ENCODE results near the gene EIF1AX. TPM values are rescaled to one million over a fixed set of nuclear protein-coding genes. Genes with fewer than 3 reads are reported as not detected.

The EIF1AX gene
- total RNA-seq, 1 donor: 29.0 TPM

DNA sequence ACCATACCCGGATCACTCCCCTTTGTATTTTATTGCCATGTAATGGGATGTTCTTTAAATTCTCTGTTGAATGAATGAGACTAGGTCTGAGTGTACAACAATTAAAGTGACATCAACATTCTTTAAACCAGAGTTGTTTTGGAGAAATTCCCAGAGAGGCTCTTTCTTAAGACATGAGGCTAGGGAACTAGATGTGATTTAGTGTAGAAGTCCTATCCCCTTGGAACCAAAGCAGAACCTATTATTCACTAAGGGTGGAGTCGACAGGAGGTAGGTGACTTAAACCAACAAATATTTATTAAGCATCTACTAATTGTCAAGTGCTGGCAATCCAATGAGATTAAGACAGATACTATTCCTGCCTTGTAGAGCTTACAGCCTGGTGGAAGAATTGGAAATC, 1.7 kb downstream of the EIF1AX start:
- peaks cover 31% of the 10 kb centered on the region for H4K20me1 ChIP-seq (ENCODE audit: insufficient read depth, low read length)
- peak overlapping the region; percentile 86 for H3K27ac ChIP-seq (ENCODE audit: low read depth, low read length)
- peaks cover 32% of the 10 kb centered on the region for H3K36me3 ChIP-seq (ENCODE audit: insufficient read depth, low read length)
- H3K4me2 ChIP-seq (ENCODE audit: insufficient read depth, low read length): peak overlapping the region; percentile 87
- no peak for TF ChIP-seq CTCF (IDR thresholded peaks at IDR 0.05; ENCODE audit: extremely low read depth, low read depth, low read length)
- H3K4me3 ChIP-seq (ENCODE audit: insufficient read depth, low read length): peak overlapping the region; percentile 93
- peaks cover 52% of the 10 kb centered on the region for H3K79me2 ChIP-seq (ENCODE audit: insufficient read depth, low read length)
- no peak overlapping the region for H2AFZ ChIP-seq (ENCODE audit: low read length)
- H3K9me3 ChIP-seq (ENCODE audit: low read depth, low read length): no peaks in the 10 kb centered on the region
- DNase-seq (ENCODE audit: insufficient read length, low spot score, missing footprints): peak; percentile 11
- no peaks in the 10 kb centered on the region for H3K27me3 ChIP-seq (ENCODE audit: insufficient read depth, low read length)
- peaks cover 14% of the 10 kb centered on the region for H3K4me1 ChIP-seq (ENCODE audit: insufficient read depth, low read length)

GRCh38 chrX:20135944-20136343, 5.7 kb downstream of the EIF1AX start:
- Histone ChIP-seq H2AFZ (ENCODE audit: low read length) (no peak overlapping the region), H3K4me3 (ENCODE audit: insufficient read depth, low read length) (no peak overlapping the region), H3K9me3 (ENCODE audit: low read depth, low read length) (no peaks in the 10 kb centered on the region), H3K36me3 (ENCODE audit: insufficient read depth, low read length) (peaks cover 54% of the 10 kb centered on the region), H3K27me3 (ENCODE audit: insufficient read depth, low read length) (no peaks in the 10 kb centered on the region), H3K4me1 (ENCODE audit: insufficient read depth, low read length) (peaks cover 14% of the 10 kb centered on the region), H3K4me2 (ENCODE audit: insufficient read depth, low read length) (no peak overlapping the region), H3K27ac (ENCODE audit: low read depth, low read length) (no peak overlapping the region), H4K20me1 (ENCODE audit: insufficient read depth, low read length) (peaks cover 36% of the 10 kb centered on the region), H3K79me2 (ENCODE audit: insufficient read depth, low read length) (peaks cover 51% of the 10 kb centered on the region)
- TF ChIP-seq CTCF (IDR thresholded peaks at IDR 0.05; ENCODE audit: extremely low read depth, low read depth, low read length): no peak
- no peak for DNase-seq (ENCODE audit: insufficient read length, low spot score, missing footprints)

DNA sequence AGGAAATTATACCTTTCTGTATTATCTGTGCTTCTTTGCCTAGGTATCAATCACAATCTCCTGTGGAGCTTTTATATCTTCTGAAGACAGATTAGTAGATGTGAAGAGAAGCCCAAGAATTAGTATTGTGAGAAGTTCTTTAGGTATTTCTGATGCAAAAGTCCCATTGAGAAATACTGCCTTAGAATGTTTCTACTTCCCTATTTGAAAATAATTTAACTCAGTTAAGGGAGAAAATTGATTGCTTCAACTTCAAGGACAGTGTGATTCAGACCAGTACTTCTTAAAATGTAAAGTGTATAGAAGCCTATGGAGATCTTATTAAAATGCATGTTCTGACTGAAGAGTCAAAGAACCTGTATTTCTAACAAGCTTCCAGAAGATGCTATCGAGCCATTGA, 9.0 kb downstream of the EIF1AX start:
- DNase-seq (ENCODE audit: insufficient read length, low spot score, missing footprints): no peak
- Histone ChIP-seq H3K4me1 (ENCODE audit: insufficient read depth, low read length) (no peaks in the 10 kb centered on the region), H3K79me2 (ENCODE audit: insufficient read depth, low read length) (peaks cover 22% of the 10 kb centered on the region), H2AFZ (ENCODE audit: low read length) (no peak overlapping the region), H3K36me3 (ENCODE audit: insufficient read depth, low read length) (peaks cover 72% of the 10 kb centered on the region), H3K9me3 (ENCODE audit: low read depth, low read length) (no peaks in the 10 kb centered on the region), H3K4me2 (ENCODE audit: insufficient read depth, low read length) (no peak overlapping the region), H3K27ac (ENCODE audit: low read depth, low read length) (no peak overlapping the region), H3K4me3 (ENCODE audit: insufficient read depth, low read length) (no peak overlapping the region), H4K20me1 (ENCODE audit: insufficient read depth, low read length) (peaks cover 21% of the 10 kb centered on the region), H3K27me3 (ENCODE audit: insufficient read depth, low read length) (no peaks in the 10 kb centered on the region)
- TF ChIP-seq CTCF (IDR thresholded peaks at IDR 0.05; ENCODE audit: extremely low read depth, low read depth, low read length): no peak

- DNase-seq (ENCODE audit: insufficient read length, low spot score, missing footprints): no peak
- Histone ChIP-seq H4K20me1 (ENCODE audit: insufficient read depth, low read length) (peaks cover 8% of the 10 kb centered on the region), H3K4me2 (ENCODE audit: insufficient read depth, low read length) (no peak overlapping the region), H2AFZ (ENCODE audit: low read length) (no peak overlapping the region), H3K27me3 (ENCODE audit: insufficient read depth, low read length) (no peaks in the 10 kb centered on the region), H3K4me3 (ENCODE audit: insufficient read depth, low read length) (no peak overlapping the region), H3K27ac (ENCODE audit: low read depth, low read length) (peak overlapping the region; percentile 46), H3K9me3 (ENCODE audit: low read depth, low read length) (no peaks in the 10 kb centered on the region), H3K4me1 (ENCODE audit: insufficient read depth, low read length) (no peaks in the 10 kb centered on the region), H3K36me3 (ENCODE audit: insufficient read depth, low read length) (peaks cover 53% of the 10 kb centered on the region), H3K79me2 (ENCODE audit: insufficient read depth, low read length) (peaks cover 4% of the 10 kb centered on the region)
- TF ChIP-seq CTCF (IDR thresholded peaks at IDR 0.05; ENCODE audit: extremely low read depth, low read depth, low read length): no peak
Measured at GRCh38 chrX:20130357-20130756, 11.3 kb downstream of the EIF1AX start.

All from osteoblast (primary cell).